Trophoblast cell (in vitro differentiated cells and primary cell): ENCODE data around the gene MACROD2.

Source experiments
- DNase-seq, 2 donors: peaks; one replicate each; pipeline ENCODE4 v3.0.0-alpha.2; 2016
- H2AFZ ChIP-seq: 2 replicates; pipeline ENCODE4 v1.6.1; 2013; ENCODE audit warnings: low read length, moderate library complexity, mild to moderate bottlenecking; ENCODE audit not compliant: insufficient read depth, poor library complexity
- H2AK5ac ChIP-seq: 2 replicates; pipeline ENCODE4 v1.6.1; 2013; ENCODE audit warnings: mild to moderate bottlenecking, low read length
- H2BK120ac ChIP-seq: 2 replicates; pipeline ENCODE4 v1.6.1; 2013; ENCODE audit warnings: low read length, mild to moderate bottlenecking, moderate library complexity; ENCODE audit not compliant: insufficient read depth, poor library complexity
- H2BK12ac ChIP-seq: 2 replicates; pipeline ENCODE4 v1.6.1; 2013; ENCODE audit warnings: mild to moderate bottlenecking, low read length, moderate library complexity
- H2BK5ac ChIP-seq: 2 replicates; pipeline ENCODE4 v1.6.1; 2013; ENCODE audit warnings: low read length, low read depth, moderate library complexity, mild to moderate bottlenecking; ENCODE audit not compliant: poor library complexity
- H3K14ac ChIP-seq: 2 replicates; pipeline ENCODE4 v1.6.1; 2013; ENCODE audit warnings: mild to moderate bottlenecking, low read length
- H3K18ac ChIP-seq: 2 replicates; pipeline ENCODE4 v1.6.1; 2013; ENCODE audit warnings: mild to moderate bottlenecking, low read length
- H3K23ac ChIP-seq: 2 replicates; pipeline ENCODE4 v1.6.1; 2013; ENCODE audit warnings: low read length
- H3K27ac ChIP-seq: 2 replicates; pipeline ENCODE4 v1.5.1; 2013; ENCODE audit warnings: low read depth, mild to moderate bottlenecking, inconsistent platforms, low read length, moderate library complexity
- H3K27me3 ChIP-seq: 2 replicates; pipeline ENCODE4 v1.6.1; 2013; ENCODE audit warnings: inconsistent platforms, mild to moderate bottlenecking, low read length, moderate library complexity; ENCODE audit not compliant: insufficient read depth
- H3K36me3 ChIP-seq, 2 experiments: 1 replicate in 1 of 2; 2 replicates in 1 of 2; pipeline ENCODE4 v1.6.1; 2013; ENCODE audit warnings: low read length in 2 of 2, mild to moderate bottlenecking in 2 of 2, moderate library complexity in 1 of 2; ENCODE audit not compliant: insufficient read depth in 2 of 2, control insufficient read depth in 1 of 2
- H3K4ac ChIP-seq: 2 replicates; pipeline ENCODE4 v1.6.1; 2013; ENCODE audit warnings: low read depth, mild to moderate bottlenecking, low read length, moderate library complexity
- H3K4me1 ChIP-seq, 2 experiments: 1 replicate in 1 of 2; 2 replicates in 1 of 2; pipeline ENCODE4 v1.6.1; 2013; ENCODE audit warnings: low read length in 2 of 2, mild to moderate bottlenecking in 2 of 2, moderate library complexity in 1 of 2; ENCODE audit not compliant: insufficient read depth in 2 of 2, control insufficient read depth in 1 of 2
- H3K4me2 ChIP-seq: 2 replicates; pipeline ENCODE4 v1.6.1; 2013; ENCODE audit warnings: inconsistent platforms, mild to moderate bottlenecking, low read length, moderate library complexity
- H3K4me3 ChIP-seq: 2 replicates; pipeline ENCODE4 v1.5.1; 2013; ENCODE audit warnings: mild to moderate bottlenecking, low read depth, low read length, inconsistent platforms
- H3K79me1 ChIP-seq: one replicate; pipeline ENCODE4 v1.6.1; 2013; ENCODE audit warnings: low read length
- H3K79me2 ChIP-seq: 2 replicates; pipeline ENCODE4 v1.6.1; 2013; ENCODE audit warnings: low read length, mild to moderate bottlenecking; ENCODE audit not compliant: control insufficient read depth, insufficient read depth, poor library complexity
- H3K9ac ChIP-seq: 2 replicates; pipeline ENCODE4 v1.6.1; 2013; ENCODE audit warnings: mild to moderate bottlenecking, low read length
- H3K9me3 ChIP-seq: 2 replicates; pipeline ENCODE4 v1.6.1; 2013; ENCODE audit warnings: low read depth, mild to moderate bottlenecking, control low read depth, inconsistent platforms, low read length; ENCODE audit not compliant: insufficient read depth
- H4K12ac ChIP-seq: 2 replicates; pipeline ENCODE4 v1.6.1; 2013; ENCODE audit warnings: low read depth, mild to moderate bottlenecking, low read length, moderate library complexity
- H4K8ac ChIP-seq: 2 replicates; pipeline ENCODE4 v1.6.1; 2013; ENCODE audit warnings: low read depth, mild to moderate bottlenecking, low read length, moderate library complexity
- H4K91ac ChIP-seq: one replicate; pipeline ENCODE4 v1.6.1; 2013; ENCODE audit warnings: low read depth, mild to moderate bottlenecking, low read length, moderate library complexity
- WGBS: extraction: QIAGEN DNeasy Blood & Tissue Kit; methylation state at CpG from one replicate; pipeline ENCODE4 v1.1.7; 2013; ENCODE audit warnings: missing lambda C conversion rate; ENCODE audit not compliant: insufficient read length, insufficient coverage; ENCODE audit errors: extremely low coverage; 5-methylcytosine and 5-hydroxymethylcytosine counted together

The MACROD2 gene

GRCh38 chr20:14494355-14494754 lies 499.0 kb downstream of the MACROD2 start:
- Histone ChIP-seq H3K23ac (no peak overlapping the region), H3K4me3 (no peak overlapping the region), H3K79me1 (no peaks in the 10 kb centered on the region), H3K4me2 (no peak overlapping the region), H3K79me2 (no peaks in the 10 kb centered on the region), H2BK12ac (no peak overlapping the region), H4K91ac (no peak overlapping the region), H2AK5ac (no peak overlapping the region), H3K4me1 (no peaks in the 10 kb centered on the region), H3K9me3 (no peaks in the 10 kb centered on the region), H3K14ac (no peak overlapping the region), H2BK120ac (no peak overlapping the region), H3K18ac (no peak overlapping the region), H3K27ac (no peak overlapping the region), H4K12ac (no peak overlapping the region), H2BK5ac (no peak overlapping the region), H2AFZ (no peak overlapping the region), H4K8ac (no peak overlapping the region), H3K9ac (no peak overlapping the region), H3K4ac (no peak overlapping the region), H3K36me3 (no peaks in the 10 kb centered on the region), H3K27me3 (no peaks in the 10 kb centered on the region)
- no peak for DNase-seq
- WGBS = no CpG with 5 or more reads among the region's 1 CpG

- H3K4me2 ChIP-seq = no peak overlapping the region
- H3K79me2 ChIP-seq = no peaks in the 10 kb centered on the region
- H3K4me3 ChIP-seq = no peak overlapping the region
- H3K18ac ChIP-seq = no peak overlapping the region
- H2BK5ac ChIP-seq = no peak overlapping the region
- no peaks in the 10 kb centered on the region for H3K27me3 ChIP-seq
- no peaks in the 10 kb centered on the region for H3K9me3 ChIP-seq
- no peak overlapping the region for H2BK12ac ChIP-seq
- H2AFZ ChIP-seq = no peak overlapping the region
- H2BK120ac ChIP-seq = no peak overlapping the region
- H3K27ac ChIP-seq = no peak overlapping the region
- no peaks in the 10 kb centered on the region for H3K36me3 ChIP-seq
- no peak overlapping the region for H4K91ac ChIP-seq
- H3K4me1 ChIP-seq = no peaks in the 10 kb centered on the region
- peak; percentile 7 to 52 for DNase-seq
- no peak overlapping the region for H4K8ac ChIP-seq
- H3K79me1 ChIP-seq = no peaks in the 10 kb centered on the region
- H4K12ac ChIP-seq = no peak overlapping the region
- no peak overlapping the region for H2AK5ac ChIP-seq
- no peak overlapping the region for H3K14ac ChIP-seq
- H3K4ac ChIP-seq = no peak overlapping the region
- H3K23ac ChIP-seq = no peak overlapping the region
- no peak overlapping the region for H3K9ac ChIP-seq
Observed at GRCh38 chr20:14495066-14495465, 499.8 kb downstream of the MACROD2 start.

GRCh38 chr20:14497004-14497403 lies 501.7 kb downstream of the MACROD2 start:
- Histone ChIP-seq H2BK12ac (no peak overlapping the region), H3K4ac (no peak overlapping the region), H3K36me3 (no peaks in the 10 kb centered on the region), H3K4me3 (no peak overlapping the region), H3K23ac (no peak overlapping the region), H3K18ac (no peak overlapping the region), H3K27me3 (no peaks in the 10 kb centered on the region), H3K27ac (no peak overlapping the region), H2AFZ (no peak overlapping the region), H2AK5ac (no peak overlapping the region), H3K9ac (no peak overlapping the region), H4K12ac (no peak overlapping the region), H4K91ac (no peak overlapping the region), H4K8ac (no peak overlapping the region), H3K14ac (no peak overlapping the region), H3K9me3 (no peaks in the 10 kb centered on the region), H2BK120ac (no peak overlapping the region), H3K4me2 (no peak overlapping the region), H3K4me1 (no peaks in the 10 kb centered on the region), H3K79me2 (no peaks in the 10 kb centered on the region), H2BK5ac (no peak overlapping the region), H3K79me1 (no peaks in the 10 kb centered on the region)
- no CpG with 5 or more reads among the region's 2 CpGs for WGBS
- DNase-seq = no peak

- no peaks in the 10 kb centered on the region for H3K27me3 ChIP-seq
- no peak overlapping the region for H3K4me3 ChIP-seq
- no peak overlapping the region for H2BK5ac ChIP-seq
Observed at GRCh38 chr20:14498772-14499171, 503.5 kb downstream of the MACROD2 start.

More at GRCh38 chr20:14498772-14499171, 503.5 kb downstream of the MACROD2 start:
- no peak overlapping the region for H3K4me2 ChIP-seq
- no peak overlapping the region for H2BK12ac ChIP-seq
- H3K4ac ChIP-seq = no peak overlapping the region
- no peaks in the 10 kb centered on the region for H3K36me3 ChIP-seq
- no peak overlapping the region for H3K27ac ChIP-seq
- H3K9me3 ChIP-seq = no peaks in the 10 kb centered on the region
- H3K14ac ChIP-seq = no peak overlapping the region
- H2AFZ ChIP-seq = no peak overlapping the region
- no peak overlapping the region for H2BK120ac ChIP-seq
- no peak overlapping the region for H2AK5ac ChIP-seq
- no peak for DNase-seq
- no peaks in the 10 kb centered on the region for H3K4me1 ChIP-seq
- WGBS = no CpG with 5 or more reads among the region's 4 CpGs
- H3K23ac ChIP-seq = no peak overlapping the region
- no peaks in the 10 kb centered on the region for H3K79me2 ChIP-seq
- no peak overlapping the region for H3K18ac ChIP-seq
- H3K79me1 ChIP-seq = no peaks in the 10 kb centered on the region
- no peak overlapping the region for H4K91ac ChIP-seq
- H4K8ac ChIP-seq = no peak overlapping the region
- no peak overlapping the region for H3K9ac ChIP-seq
- no peak overlapping the region for H4K12ac ChIP-seq
